Anterior cingulate cortex (tissue), 58 donors: ENCODE measurements around the gene IAH1.
A peak's percentile ranks its signal among the peaks of the same experiment; 100 is the strongest.
"Not testable (repeated sequence)": the region's sequence is repeated elsewhere in the genome, so short reads cannot be mapped to it uniquely, and the experiment has no call there.

Experiments used
- DNase-seq, 58 donors: peaks; one replicate each; lab custom pipeline; 2025; lab: John Stamatoyannopoulos, UW

Gene IAH1

GRCh38 chr2:9472511-9472910, 1.8 kb upstream of the IAH1 start:
- DNase-seq = no peak

DNA sequence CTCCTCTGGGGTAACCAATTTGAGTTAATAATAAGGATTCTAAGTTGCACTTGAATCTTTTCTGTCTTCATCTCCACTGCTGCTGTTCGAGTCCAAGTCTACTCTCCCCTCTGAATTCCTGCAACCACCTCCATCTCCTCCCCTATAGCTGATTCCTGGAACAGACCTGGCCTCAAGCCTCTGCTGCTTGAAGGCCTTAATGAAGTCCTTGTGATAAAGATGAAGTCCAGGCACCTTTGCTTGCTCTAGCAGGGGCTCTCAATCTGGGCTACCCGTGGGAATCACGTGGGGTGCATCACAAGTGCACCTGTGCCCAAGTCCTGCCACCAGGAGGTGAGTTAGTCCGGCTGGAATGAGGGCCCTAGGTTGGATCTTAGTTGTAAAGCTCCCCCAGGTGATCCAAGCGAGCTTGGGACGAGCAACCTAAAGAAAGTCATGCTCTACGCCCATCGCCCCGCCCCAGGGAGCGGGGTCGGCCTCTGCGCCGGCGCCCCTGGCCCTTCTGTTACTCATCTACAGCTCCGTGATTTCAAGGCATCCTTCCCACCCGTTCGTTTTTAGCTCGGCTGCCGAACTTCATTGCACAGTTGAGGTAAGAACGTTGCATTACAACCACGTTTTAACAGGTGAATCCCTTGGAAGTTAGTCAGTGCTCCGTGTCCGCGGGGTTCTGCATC, 905 bp upstream of the IAH1 start:
- peak in 3 of 58 donors; percentile 17 to 66 (median 41) for DNase-seq

DNA sequence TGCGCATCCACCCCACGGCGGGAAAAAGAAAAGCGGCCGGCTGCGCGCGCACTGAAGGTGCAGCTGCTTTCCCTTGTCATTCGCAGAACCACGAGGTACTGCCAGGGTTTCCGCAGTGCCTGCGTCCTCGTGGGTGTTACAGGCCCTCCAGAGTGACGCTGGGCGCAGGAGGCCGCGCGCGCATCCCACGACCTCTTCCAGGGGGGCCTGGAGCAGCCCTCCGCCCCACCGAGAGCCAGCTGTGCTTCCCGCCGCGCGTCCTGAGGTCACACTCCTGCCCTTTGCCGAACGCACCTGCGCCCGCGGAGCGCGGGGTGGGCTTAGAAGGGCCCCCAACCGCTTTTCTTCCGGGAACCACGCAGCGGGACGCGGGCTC, 378 bp upstream of the IAH1 start:
- DNase-seq = peak in 46 of 58 donors; percentile 14 to 79 (median 52)

GRCh38 chr2:9477914-9478313, 3.6 kb downstream of the IAH1 start:
- no peak for DNase-seq

GRCh38 chr2:9478526-9478925, 4.2 kb downstream of the IAH1 start:
- no peak for DNase-seq

DNA sequence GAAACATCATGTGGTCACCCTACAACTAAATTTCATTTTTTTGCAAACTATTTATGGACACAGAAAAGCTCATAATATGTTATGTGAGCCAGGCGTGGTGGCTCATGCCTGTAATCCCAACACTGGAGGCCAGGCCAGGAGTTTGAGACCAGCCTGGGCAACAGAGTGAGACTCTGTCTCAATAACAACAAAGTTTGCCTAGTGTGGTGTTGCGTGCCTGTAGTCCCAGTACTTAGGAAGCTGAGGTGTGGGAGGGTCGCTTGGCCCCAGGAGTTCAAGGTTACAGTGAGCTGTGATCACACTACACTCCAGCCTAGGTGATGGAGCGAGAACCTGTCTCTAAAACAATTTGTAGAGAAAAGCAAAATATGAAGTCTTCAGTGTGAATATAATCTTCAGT, 5.8 kb downstream of the IAH1 start:
- no peak for DNase-seq

- no peak for DNase-seq
Observed at GRCh38 chr2:9483107-9483506, 8.8 kb downstream of the IAH1 start.

- no peak for DNase-seq
Observed at GRCh38 chr2:9484533-9484932, 10.2 kb downstream of the IAH1 start.

- no peak for DNase-seq
Observed at GRCh38 chr2:9488583-9489547, 14.5 kb downstream of the IAH1 start.

- DNase-seq = no peak
Observed at GRCh38 chr2:9490789-9491188, 16.4 kb downstream of the IAH1 start.

DNA sequence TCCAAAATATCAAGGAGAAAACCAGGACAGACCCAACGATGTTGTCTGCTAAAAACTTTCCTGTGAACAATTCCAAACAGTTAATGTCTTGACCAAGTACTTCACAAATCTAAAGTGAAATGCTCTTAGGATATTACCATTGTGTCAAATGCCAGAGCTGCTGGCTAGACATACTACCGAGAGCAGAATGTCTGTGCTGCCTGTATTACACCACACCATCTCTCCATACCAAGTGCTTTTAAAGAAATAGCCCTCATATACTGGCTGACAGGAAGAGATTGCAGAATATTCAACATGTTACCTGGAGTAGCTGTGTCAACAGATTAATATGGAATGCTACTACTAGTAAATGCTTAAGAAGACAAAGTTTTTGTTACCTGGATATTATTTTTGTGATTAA, 18.6 kb downstream of the IAH1 start:
- no peak for DNase-seq

DNA sequence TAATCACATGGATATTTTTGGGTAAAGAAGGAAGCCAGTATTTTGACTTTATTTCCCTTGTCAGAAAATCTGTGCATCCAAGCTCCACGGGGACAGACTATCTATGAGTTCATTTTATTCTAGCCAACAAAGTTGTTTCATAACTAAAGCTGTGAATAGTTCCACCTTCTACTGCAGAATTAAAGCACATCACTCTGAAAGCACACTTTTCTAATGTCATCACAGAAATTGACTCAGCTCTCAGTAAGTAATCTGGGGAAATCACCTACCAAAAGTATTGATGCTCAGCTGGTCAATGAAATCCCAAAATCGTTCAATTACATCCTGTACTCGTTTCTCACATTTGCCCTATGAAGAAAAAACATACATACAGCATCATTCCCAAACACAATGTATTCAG, 19.1 kb downstream of the IAH1 start:
- no peak for DNase-seq

- no peak for DNase-seq
Observed at GRCh38 chr2:9494081-9494480, 19.7 kb downstream of the IAH1 start.

GRCh38 chr2:9497017-9497416, 22.7 kb downstream of the IAH1 start:
- no peak for DNase-seq

GRCh38 chr2:9498210-9498609, 23.9 kb downstream of the IAH1 start:
- no peak for DNase-seq

DNA sequence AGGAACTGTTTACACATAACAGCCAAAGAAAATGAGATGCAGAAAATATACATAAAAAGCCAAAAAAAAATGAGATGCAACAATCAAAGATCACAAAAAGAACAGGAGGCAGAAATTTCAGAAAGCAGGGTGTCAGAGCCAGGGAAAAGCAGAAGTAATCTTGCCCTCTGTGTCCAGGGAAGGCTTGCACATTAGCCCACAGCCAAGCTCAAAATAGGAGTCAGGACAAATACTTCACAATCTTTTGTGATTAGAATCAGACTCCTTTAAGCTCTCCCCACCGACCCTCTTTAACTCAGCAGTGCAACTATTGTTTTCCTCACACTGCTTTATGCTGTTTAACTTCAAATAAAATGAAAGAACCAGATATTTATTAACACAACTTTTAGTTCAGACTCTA, 34.6 kb downstream of the IAH1 start:
- no peak for DNase-seq

DNA sequence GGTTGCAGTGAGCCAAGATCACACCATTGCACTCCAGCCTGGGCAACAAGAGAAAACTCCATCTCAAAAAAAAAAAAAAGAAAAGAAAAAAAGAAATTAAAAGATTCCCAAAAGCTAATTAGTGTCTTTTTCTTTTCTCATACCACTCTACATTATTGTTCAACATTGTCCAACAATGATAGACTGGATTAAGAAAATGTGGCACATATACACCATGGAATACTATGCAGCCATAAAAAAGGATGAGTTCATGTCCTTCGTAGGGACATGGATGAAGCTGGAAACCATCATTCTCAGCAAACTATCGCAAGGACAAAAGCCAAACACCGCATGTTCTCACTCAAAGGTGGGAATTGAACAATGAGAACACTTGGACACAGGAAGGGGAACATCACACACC, 39.6 kb downstream of the IAH1 start:
- not testable (repeated sequence) for DNase-seq

DNA sequence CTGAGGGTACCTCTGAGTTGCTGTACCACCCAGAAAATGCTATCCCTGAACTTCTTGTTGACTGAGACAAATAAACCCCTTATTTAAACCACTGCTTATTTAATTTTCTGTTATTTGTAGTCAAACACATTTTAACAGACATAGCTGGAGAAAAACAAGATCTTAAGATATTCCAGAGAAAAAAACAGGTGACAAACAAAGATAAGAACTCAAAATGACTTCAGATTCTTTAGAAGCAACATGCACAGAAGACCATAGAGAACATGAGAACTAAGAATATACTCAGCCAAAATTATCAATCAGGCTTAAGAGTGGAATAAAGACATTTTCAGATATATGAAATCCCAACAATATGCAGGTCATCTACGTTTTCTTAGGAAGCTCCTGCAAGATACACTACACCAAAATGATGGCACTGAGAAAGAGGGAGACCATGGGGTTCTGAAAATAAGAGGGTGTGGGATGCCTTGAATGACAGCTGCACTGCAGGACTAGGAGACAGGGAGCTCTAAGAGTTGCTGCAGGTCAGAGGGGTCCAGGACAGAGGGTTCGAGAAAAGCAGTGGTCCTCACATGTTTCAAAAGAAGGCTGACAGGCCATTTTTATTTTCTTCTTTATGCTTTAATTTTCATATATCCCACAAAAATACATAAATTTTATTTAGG, 42.9 kb downstream of the IAH1 start:
- no peak for DNase-seq

DNA sequence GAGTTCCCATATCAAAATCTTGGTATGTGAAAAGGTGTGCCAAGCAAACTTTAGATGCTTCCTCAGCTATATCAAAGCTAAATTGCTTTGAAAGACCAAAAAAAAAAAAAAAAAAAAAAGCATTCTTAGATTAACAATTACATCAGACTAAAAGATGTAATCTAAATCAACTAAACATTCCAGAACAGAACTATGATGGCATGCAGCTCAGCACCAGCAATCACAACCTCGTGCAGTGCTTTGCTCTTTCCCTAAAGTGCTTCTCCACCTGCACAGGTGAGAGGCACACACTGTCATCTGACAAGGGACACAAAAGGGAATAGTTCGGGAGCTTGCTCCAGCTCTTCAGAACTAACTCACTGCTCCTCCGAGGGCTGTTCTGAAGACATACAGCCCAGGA, 43.8 kb downstream of the IAH1 start:
- DNase-seq = no peak

- DNase-seq = no peak
Observed at GRCh38 chr2:9518780-9519179, 44.4 kb downstream of the IAH1 start.

DNA sequence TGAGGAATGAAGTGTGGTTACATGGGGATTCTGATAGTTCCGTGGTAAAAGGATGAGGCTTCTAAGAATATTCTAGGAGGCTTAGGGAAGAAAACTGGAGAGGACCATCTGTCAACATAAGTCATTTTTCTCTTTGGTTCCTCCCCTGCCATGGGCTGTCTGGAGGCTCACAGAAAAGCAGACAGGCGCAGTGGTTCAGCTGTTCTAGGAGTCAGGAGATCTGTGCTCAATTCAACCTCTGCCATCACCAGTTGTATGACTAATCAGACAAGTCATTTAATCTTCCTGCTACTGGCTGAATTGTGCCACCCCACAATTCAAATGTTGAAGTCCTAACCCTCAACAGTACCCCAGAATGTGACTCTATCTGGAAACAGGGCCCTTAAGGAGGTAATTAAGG, 44.9 kb downstream of the IAH1 start:
- no peak for DNase-seq
